HG03342 (cell line): Measurements from ENCODE around the gene MALT1.
"Not testable (repeated sequence)": the region's sequence is repeated elsewhere in the genome, so short reads cannot be mapped to it uniquely, and the experiment has no call there.

Experiments
- ATAC-seq: cut with Tn5 transposase; IDR thresholded peaks from one replicate; pipeline ENCODE4 v1.9.1; 2021; ENCODE audit warnings: mild to moderate bottlenecking, moderate library complexity; ENCODE audit not compliant: unreplicated experiment

MALT1 gene

GRCh38 chr18:58768293-58768974 lies 97.2 kb downstream of the MALT1 start:
- ATAC-seq: peak; percentile 79

DNA sequence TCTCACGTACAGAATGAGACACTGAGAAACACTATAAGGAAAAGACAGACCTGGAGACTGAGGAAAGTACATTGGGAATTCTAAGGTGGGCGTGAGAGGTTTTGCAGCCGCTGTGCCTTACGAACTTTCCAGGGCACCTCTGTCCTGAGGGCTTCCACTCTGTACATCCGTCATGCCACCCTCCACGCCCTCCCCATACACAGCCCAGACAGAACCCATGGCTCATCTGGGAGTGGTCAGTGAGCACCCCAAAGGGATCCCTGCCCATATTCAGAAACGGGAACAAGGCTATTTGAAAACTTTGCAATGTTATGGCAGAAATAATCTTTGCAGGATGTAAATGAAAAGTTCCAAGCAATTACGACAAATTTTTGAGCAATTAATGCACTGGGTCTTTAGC lies 98.1 kb downstream of the MALT1 start:
- no peak for ATAC-seq

- no peak for ATAC-seq
Measured at GRCh38 chr18:58770601-58771000, 99.3 kb downstream of the MALT1 start.

DNA sequence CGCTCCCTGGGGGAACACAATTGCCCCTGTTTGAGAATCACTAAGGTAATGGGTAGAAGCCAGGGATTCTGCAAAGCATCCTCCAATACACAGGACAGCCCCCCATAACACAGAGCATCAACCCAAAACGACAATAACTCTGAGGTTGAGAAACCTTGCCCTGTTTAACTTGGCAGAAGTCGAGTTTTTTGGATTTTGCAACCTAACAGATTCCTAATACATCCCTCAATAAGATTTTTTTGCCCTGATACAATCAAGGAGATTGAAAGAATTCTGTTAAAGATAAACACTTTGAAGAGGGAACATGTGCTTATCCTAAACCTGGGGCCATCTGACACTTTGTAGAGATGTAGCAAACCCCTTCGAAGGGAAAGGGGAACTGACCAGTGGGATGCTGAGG lies 100.9 kb downstream of the MALT1 start:
- ATAC-seq: no peak

- no peak for ATAC-seq
Measured at GRCh38 chr18:58776084-58776483, 104.8 kb downstream of the MALT1 start.

DNA sequence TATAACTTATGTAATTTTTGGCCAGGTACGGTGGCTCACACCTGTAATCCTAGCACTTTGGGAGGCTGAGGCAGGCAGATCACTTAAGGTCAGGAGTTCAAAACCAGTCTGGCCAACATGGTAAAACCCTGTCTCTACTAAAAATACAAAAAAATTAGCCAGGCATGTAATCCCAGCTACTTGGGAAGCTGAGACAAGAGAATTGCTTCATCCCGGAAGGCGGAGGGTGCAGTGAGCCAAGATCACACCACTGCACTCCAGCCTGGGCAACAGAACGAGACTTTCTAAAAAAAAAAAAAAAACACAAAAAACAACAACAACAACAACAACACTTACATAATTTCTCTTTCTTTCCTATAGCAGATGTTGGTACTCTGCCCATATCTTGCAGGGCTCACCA lies 105.3 kb downstream of the MALT1 start:
- not testable (repeated sequence) for ATAC-seq

GRCh38 chr18:58777471-58777870 lies 106.2 kb downstream of the MALT1 start:
- ATAC-seq: no peak

GRCh38 chr18:58779529-58779928 lies 108.3 kb downstream of the MALT1 start:
- no peak for ATAC-seq

DNA sequence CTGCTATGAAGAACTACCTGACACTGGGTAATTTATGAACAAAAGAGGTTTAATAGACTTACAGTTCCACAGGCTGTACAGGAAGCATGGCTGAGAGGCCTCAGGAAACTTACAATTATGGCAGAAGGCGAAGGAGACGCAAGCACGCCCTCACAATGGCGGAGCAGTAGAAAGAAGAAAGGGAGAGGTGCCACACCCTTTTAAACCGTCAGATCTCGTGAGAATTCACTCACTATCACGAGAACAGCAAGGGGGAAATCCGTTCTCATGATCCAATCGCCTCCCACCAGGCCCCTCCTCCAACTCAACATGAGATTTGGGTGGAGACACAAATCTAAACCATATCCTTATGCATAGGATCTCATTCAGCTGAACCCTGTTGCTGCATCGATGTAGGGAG lies 108.8 kb downstream of the MALT1 start:
- no peak for ATAC-seq

- peak; percentile 57 for ATAC-seq
Measured at GRCh38 chr18:58781627-58782194, 110.4 kb downstream of the MALT1 start.

- ATAC-seq: no peak
Measured at GRCh38 chr18:58784601-58785137, 113.4 kb downstream of the MALT1 start.

DNA sequence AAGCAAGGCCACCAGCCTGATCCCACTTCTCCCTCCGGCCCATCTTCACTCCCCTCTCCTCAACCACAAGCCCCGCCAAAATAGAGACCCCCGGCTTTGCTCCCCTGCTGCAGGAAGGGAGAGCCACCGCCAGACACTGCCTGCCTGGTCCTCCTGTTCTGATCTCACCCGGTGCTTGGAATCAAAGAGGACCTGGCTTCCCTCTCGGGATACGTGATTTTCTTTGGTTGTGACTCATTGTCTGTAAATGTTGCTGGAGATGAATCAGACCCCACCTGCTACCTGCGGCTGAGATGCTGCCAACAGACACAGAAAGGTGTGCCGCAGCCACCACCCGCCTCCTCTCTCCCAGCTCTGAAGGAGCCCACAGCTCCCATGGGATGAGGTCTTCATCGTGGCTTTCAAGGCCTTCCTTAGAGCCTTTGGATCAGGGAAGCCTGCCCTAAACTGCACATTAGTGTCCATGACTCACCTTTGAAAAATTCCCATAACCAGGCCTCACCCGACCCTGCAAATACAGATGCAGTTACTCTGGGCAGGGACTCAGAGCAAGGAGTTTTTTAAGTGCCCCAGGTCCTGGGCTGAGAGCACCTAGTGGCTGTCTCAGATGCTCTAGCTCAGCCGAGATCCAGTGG lies 114.0 kb downstream of the MALT1 start:
- ATAC-seq: no peak

GRCh38 chr18:58785870-58786269 lies 114.6 kb downstream of the MALT1 start:
- no peak for ATAC-seq

DNA sequence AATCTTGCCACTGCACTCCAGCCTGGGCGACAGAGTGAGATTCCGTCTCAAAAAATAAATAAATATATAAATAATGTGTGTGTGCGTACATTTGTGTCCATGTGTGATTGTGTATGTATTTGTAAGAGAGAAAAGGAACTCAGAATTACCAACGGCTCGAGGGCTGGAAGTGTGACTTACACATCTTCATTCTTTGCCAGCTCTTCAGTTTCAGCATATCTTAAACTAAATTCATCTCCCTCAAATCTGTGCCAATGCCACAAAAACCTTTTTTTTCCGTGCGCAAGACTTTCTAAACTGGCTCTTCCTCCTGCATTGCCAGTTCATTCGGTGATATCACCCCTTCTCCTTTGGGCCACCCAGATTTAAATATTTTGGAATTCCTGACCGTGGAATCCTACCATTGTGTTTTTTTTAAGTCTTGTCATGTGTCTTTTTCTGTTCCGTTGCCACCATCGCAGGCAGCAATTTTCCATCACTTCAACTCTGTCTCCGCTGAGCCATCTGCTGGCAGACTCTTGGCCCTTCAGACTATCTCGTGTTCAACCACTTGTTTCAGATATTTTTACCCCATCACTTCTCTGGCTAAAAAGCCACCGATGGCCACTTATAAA lies 116.4 kb downstream of the MALT1 start:
- no peak for ATAC-seq

GRCh38 chr18:58788470-58788869 lies 117.2 kb downstream of the MALT1 start:
- ATAC-seq: no peak

- ATAC-seq: no peak
Measured at GRCh38 chr18:58788971-58789875, 118.0 kb downstream of the MALT1 start.

GRCh38 chr18:58789876-58790240 lies 118.6 kb downstream of the MALT1 start:
- ATAC-seq: no peak

GRCh38 chr18:58792086-58792485 lies 120.8 kb downstream of the MALT1 start:
- ATAC-seq: peak; percentile 98

DNA sequence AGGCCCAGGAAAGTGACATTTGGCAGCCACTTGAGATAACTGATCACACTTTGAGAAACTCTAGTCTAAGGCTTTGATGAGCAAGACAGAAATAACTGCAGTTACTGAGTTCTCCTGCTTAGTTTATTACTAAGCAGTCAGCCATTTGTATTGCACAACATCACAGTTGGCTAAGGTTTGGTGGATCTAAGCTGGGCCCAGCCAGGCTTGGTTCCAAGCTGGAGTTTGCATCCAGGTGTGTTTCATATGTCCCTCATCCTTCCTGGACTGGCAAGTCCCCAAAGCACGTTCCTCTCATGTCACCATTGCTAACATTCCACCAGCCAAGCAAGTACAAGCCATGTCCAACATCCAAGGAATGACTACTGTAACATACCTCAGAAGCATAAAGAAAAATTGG lies 122.1 kb downstream of the MALT1 start:
- ATAC-seq: no peak

GRCh38 chr18:58796220-58796619 lies 125.0 kb downstream of the MALT1 start:
- ATAC-seq: no peak

- peak; percentile 82 for ATAC-seq
Measured at GRCh38 chr18:58800582-58800981, 129.3 kb downstream of the MALT1 start.
